NCI-H1092 (cell line): ENCODE data around the gene PALM3.

Source experiments
- DNase-seq: peaks from one replicate; lab custom pipeline; 2025; lab: John Stamatoyannopoulos, UW

The PALM3 gene

GRCh38 chr19:14089662-14090508 is 28.0 kb upstream of the PALM3 start:
- peak; percentile 15 for DNase-seq

GRCh38 chr19:14089412-14089661 is 27.5 kb upstream of the PALM3 start:
- DNase-seq: no peak

GRCh38 chr19:14088634-14089411 is 26.9 kb upstream of the PALM3 start:
- DNase-seq: no peak

GRCh38 chr19:14086098-14086497 is 24.2 kb upstream of the PALM3 start:
- no peak for DNase-seq

GRCh38 chr19:14085309-14085995 is 23.6 kb upstream of the PALM3 start, which contains the start of gene C19orf67:
Gene C19orf67 (minus strand): TSS chr19:14085783. CDS start chr19:14085627, 156 bp downstream.
- no peak for DNase-seq

- DNase-seq: no peak
These were observed 20.7 kb upstream of the PALM3 start for GRCh38 chr19:14082675-14082960.

- no peak for DNase-seq
These were observed 20.2 kb upstream of the PALM3 start for GRCh38 chr19:14081797-14082674.

GRCh38 chr19:14080887-14081796 is 19.3 kb upstream of the PALM3 start:
- DNase-seq: peak; percentile 99

- DNase-seq: no peak
These were observed 16.5 kb upstream of the PALM3 start for GRCh38 chr19:14078411-14078810.

- DNase-seq: no peak
These were observed 12.3 kb upstream of the PALM3 start for GRCh38 chr19:14073925-14074838.

GRCh38 chr19:14073261-14073924 is 11.5 kb upstream of the PALM3 start:
- peak; percentile 59 for DNase-seq

GRCh38 chr19:14072535-14073260 is 10.8 kb upstream of the PALM3 start, which contains the start of gene MISP3:
Gene MISP3 (plus strand): TSS chr19:14072786. CDS start chr19:14073310, 524 bp downstream.
- DNase-seq: peak; percentile 23

- no peak for DNase-seq
These were observed 8.6 kb upstream of the PALM3 start for GRCh38 chr19:14070268-14071050.

GRCh38 chr19:14066134-14066533 is 4.3 kb upstream of the PALM3 start:
- no peak for DNase-seq

GRCh38 chr19:14063105-14063504 is 1.2 kb upstream of the PALM3 start:
- DNase-seq: no peak

GRCh38 chr19:14062558-14062855 is 631 bp upstream of the PALM3 start:
- no peak for DNase-seq

GRCh38 chr19:14061081-14061749 is 661 bp downstream of the PALM3 start:
- no peak for DNase-seq
